ENCODE data around the gene ATRIP. TPM values are rescaled to one million over a fixed set of nuclear protein-coding genes. Genes with fewer than 3 reads are reported as not detected.

Gene ATRIP
- polyA plus RNA-seq, 1 donor (not counting 4 experiments of a cell fraction or from before 2014, with no cell fraction given) = 9.7 TPM

DNA sequence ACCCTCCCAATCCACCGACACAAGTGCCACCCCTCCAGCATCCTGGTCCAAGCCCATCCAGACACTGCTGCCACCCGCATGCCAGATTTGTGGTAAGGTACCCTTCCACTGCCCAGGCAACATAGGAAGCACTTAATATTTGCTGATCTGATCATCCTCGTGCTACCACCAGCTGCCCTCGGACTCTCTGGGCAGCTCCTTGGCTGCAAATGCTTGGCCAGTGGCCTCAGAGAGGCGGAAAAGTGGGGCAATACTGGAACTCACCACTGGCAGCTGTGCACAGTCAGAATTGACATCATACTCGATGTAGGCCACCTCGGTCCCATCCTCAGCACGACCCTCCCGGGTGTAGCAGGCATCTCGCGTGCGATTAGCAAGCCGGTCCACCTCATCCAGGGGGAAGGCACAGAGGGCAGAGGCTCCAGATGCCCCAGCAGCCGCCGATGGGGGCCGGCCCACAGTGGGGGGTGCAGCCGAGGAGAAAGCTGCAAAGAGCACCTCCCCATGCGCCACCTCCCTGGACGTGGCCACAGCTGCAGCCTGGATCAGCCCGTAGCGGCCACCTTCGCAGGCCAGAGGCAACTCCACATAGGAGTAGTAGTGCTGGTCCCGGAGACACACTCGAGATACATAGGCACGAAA, 23.2 kb upstream of the ATRIP start:
- H3K4me1 ChIP-seq (ENCODE audit: control insufficient read depth, extremely low read depth, insufficient read depth, low read length) = peaks cover 44% of the 10 kb centered on the region

DNA sequence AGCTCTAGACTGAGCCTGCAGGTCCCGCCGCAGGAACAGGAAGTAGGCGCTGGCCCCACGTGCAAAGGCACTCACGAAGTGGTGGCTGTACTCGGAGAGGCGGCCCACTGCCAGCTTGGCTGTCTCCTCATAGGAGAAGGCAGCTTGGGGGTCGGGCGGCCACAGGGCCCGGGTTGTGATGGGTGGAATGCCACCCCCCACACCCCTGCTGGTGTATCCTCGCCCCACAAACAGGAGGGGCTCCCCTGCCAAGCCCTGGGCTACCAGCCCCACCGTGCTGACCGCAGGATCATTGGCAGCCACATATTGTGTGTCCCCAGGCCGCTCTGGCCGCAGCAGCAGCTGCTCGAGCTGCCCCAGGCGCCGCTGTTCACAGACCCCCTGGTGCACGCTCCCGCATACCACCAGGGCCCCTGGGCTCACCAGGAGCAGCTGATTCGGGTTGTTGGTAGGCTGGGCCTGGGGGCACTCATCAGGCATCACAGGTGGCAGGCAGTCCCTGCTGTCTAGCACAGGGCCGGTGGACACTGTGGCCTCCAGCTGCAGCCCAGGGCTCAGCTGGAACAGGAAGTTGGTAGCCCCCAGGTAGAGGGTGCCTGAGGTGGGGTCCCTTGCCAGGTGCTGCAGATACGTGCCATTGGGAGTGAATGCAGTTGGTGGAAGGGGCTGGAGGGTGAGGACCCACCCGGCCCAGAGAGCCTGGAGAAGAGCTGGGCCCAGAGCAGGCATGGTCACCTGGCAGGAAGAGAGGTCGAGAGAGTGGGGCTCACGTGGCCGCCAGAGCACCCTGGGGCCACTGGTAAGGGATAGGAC, 22.4 kb upstream of the ATRIP start:
- Histone ChIP-seq H3K4me2 (ENCODE audit: control insufficient read depth, extremely low read depth, insufficient read depth, low read depth, low read length) (no peak overlapping the region), H3K36me3 (ENCODE audit: control insufficient read depth in 2 of 2, extremely low read depth in 1 of 2, insufficient read depth in 2 of 2, low read length in 2 of 2) (peaks cover 32 to 40% of the 10 kb centered on the region in 2 experiments), H2AFZ (ENCODE audit: control insufficient read depth, low read length) (no peak overlapping the region), H3K27me3 (ENCODE audit: control insufficient read depth, extremely low read depth, insufficient read depth, low read length) (no peaks in the 10 kb centered on the region), H3K4me3 (ENCODE audit: control insufficient read depth in 2 of 3, extremely low read depth in 1 of 3, insufficient read depth in 2 of 3, low read depth in 1 of 3, low read length in 3 of 3) (no peak overlapping the region), H3K9me3 (ENCODE audit: control insufficient read depth, low read depth, low read length) (no peaks in the 10 kb centered on the region), H4K20me1 (ENCODE audit: control insufficient read depth, extremely low read depth, insufficient read depth, low read length) (peaks cover 24% of the 10 kb centered on the region), H3K4me1 (ENCODE audit: control insufficient read depth, extremely low read depth, insufficient read depth, low read length) (peaks cover 44% of the 10 kb centered on the region), H3K9ac (ENCODE audit: control insufficient read depth, extremely low read depth, insufficient read depth, low read length) (no peak overlapping the region), H3K79me2 (ENCODE audit: control insufficient read depth, insufficient read depth, low read length) (peaks cover 85% of the 10 kb centered on the region), H3K27ac (ENCODE audit: control insufficient read depth, insufficient read depth, low read length) (no peak overlapping the region), H3K9me1 (ENCODE audit: control insufficient read depth, extremely low read depth, insufficient read depth, low read length) (no peaks in the 10 kb centered on the region)
- DNase-seq (ENCODE audit: low read depth, low spot score) = no peak
- FAIRE-seq = no peak
- dilution Hi-C loops (cut with MboI; ENCODE audit: extremely low pct_ligation_motif_present, low sequenced_read_pairs) = no loop called here
- TF ChIP-seq, protein P1, sequence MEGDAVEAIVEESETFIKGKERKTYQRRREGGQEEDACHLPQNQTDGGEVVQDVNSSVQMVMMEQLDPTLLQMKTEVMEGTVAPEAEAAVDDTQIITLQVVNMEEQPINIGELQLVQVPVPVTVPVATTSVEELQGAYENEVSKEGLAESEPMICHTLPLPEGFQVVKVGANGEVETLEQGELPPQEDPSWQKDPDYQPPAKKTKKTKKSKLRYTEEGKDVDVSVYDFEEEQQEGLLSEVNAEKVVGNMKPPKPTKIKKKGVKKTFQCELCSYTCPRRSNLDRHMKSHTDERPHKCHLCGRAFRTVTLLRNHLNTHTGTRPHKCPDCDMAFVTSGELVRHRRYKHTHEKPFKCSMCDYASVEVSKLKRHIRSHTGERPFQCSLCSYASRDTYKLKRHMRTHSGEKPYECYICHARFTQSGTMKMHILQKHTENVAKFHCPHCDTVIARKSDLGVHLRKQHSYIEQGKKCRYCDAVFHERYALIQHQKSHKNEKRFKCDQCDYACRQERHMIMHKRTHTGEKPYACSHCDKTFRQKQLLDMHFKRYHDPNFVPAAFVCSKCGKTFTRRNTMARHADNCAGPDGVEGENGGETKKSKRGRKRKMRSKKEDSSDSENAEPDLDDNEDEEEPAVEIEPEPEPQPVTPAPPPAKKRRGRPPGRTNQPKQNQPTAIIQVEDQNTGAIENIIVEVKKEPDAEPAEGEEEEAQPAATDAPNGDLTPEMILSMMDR (optimal IDR thresholded peaks at IDR 0.05 in 1 of 3, IDR thresholded peaks at IDR 0.05 in 1 of 3, conservative IDR thresholded peaks at IDR 0.05 in 1 of 3; ENCODE audit: extremely low read depth in 1 of 3, insufficient read depth in 2 of 3, low read length in 3 of 3) = no peak
- no peak for TF ChIP-seq EZH2 (IDR thresholded peaks at IDR 0.05; ENCODE audit: low read length)

More for the DNA sequence above, 23.2 kb upstream of the ATRIP start:
- dilution Hi-C loops (cut with MboI; ENCODE audit: extremely low pct_ligation_motif_present, low sequenced_read_pairs) = no loop called here
- H3K4me2 ChIP-seq (ENCODE audit: control insufficient read depth, extremely low read depth, insufficient read depth, low read depth, low read length) = no peak overlapping the region
- H3K27me3 ChIP-seq (ENCODE audit: control insufficient read depth, extremely low read depth, insufficient read depth, low read length) = no peaks in the 10 kb centered on the region
- no peak overlapping the region for H3K27ac ChIP-seq (ENCODE audit: control insufficient read depth, insufficient read depth, low read length)
- H3K9ac ChIP-seq (ENCODE audit: control insufficient read depth, extremely low read depth, insufficient read depth, low read length) = no peak overlapping the region
- no peak for FAIRE-seq
- peaks cover 24% of the 10 kb centered on the region for H4K20me1 ChIP-seq (ENCODE audit: control insufficient read depth, extremely low read depth, insufficient read depth, low read length)
- DNase-seq (ENCODE audit: low read depth, low spot score) = no peak
- TF ChIP-seq, protein P1 (optimal IDR thresholded peaks at IDR 0.05 in 1 of 3, IDR thresholded peaks at IDR 0.05 in 1 of 3, conservative IDR thresholded peaks at IDR 0.05 in 1 of 3; ENCODE audit: extremely low read depth in 1 of 3, insufficient read depth in 2 of 3, low read length in 3 of 3) = no peak
- TF ChIP-seq EZH2 (IDR thresholded peaks at IDR 0.05; ENCODE audit: low read length) = no peak
- peaks cover 36 to 45% of the 10 kb centered on the region in 2 experiments for H3K36me3 ChIP-seq (ENCODE audit: control insufficient read depth in 2 of 2, extremely low read depth in 1 of 2, insufficient read depth in 2 of 2, low read length in 2 of 2)
- H3K4me3 ChIP-seq (ENCODE audit: control insufficient read depth in 2 of 3, extremely low read depth in 1 of 3, insufficient read depth in 2 of 3, low read depth in 1 of 3, low read length in 3 of 3) = no peak overlapping the region
- no peak overlapping the region for H2AFZ ChIP-seq (ENCODE audit: control insufficient read depth, low read length)
- peaks cover 80% of the 10 kb centered on the region for H3K79me2 ChIP-seq (ENCODE audit: control insufficient read depth, insufficient read depth, low read length)
- H3K9me1 ChIP-seq (ENCODE audit: control insufficient read depth, extremely low read depth, insufficient read depth, low read length) = no peaks in the 10 kb centered on the region
- H3K9me3 ChIP-seq (ENCODE audit: control insufficient read depth, low read depth, low read length) = no peaks in the 10 kb centered on the region
